Right hindlimb (tissue), 1 donor: ENCODE results near the gene FAM81A.
"Not testable (repeated sequence)": the region's sequence is repeated elsewhere in the genome, so short reads cannot be mapped to it uniquely, and the experiment has no call there.

Source experiments
- DNase-seq: peaks from one replicate; pipeline ENCODE4 v3.0.0-alpha.2; 2018

FAM81A gene

GRCh38 chr15:59428898-59429297 is 9.1 kb upstream of the FAM81A start:
- not testable (repeated sequence) for DNase-seq

GRCh38 chr15:59432389-59432788 is 5.6 kb upstream of the FAM81A start:
- DNase-seq = no peak

GRCh38 chr15:59434481-59434880 is 3.5 kb upstream of the FAM81A start:
- DNase-seq = no peak

- no peak for DNase-seq
Observed at GRCh38 chr15:59436774-59437141, 1.2 kb upstream of the FAM81A start.

GRCh38 chr15:59437142-59437816 is 707 bp upstream of the FAM81A start:
- DNase-seq = no peak

- no peak for DNase-seq
Observed at GRCh38 chr15:59438625-59439290, 772 bp downstream of the FAM81A start.

GRCh38 chr15:59439576-59439975 is 1.6 kb downstream of the FAM81A start:
- no peak for DNase-seq

GRCh38 chr15:59443341-59444072 is 5.5 kb downstream of the FAM81A start:
- no peak for DNase-seq

GRCh38 chr15:59444081-59444835 is 6.3 kb downstream of the FAM81A start:
- no peak for DNase-seq

- DNase-seq = no peak
Observed at GRCh38 chr15:59444980-59445545, 7.1 kb downstream of the FAM81A start.

GRCh38 chr15:59446232-59446957 is 8.4 kb downstream of the FAM81A start:
- no peak for DNase-seq

- DNase-seq = no peak
Observed at GRCh38 chr15:59447367-59447766, 9.4 kb downstream of the FAM81A start.

- DNase-seq = no peak
Observed at GRCh38 chr15:59448871-59449270, 10.9 kb downstream of the FAM81A start.

GRCh38 chr15:59453474-59454215 is 15.7 kb downstream of the FAM81A start:
- DNase-seq = no peak

- DNase-seq = no peak
Observed at GRCh38 chr15:59456114-59456513, 18.1 kb downstream of the FAM81A start.

GRCh38 chr15:59457103-59457502 is 19.1 kb downstream of the FAM81A start:
- no peak for DNase-seq

GRCh38 chr15:59461521-59461920 is 23.5 kb downstream of the FAM81A start:
- no peak for DNase-seq

- DNase-seq = no peak
Observed at GRCh38 chr15:59473226-59473625, 35.2 kb downstream of the FAM81A start.

GRCh38 chr15:59475161-59475560 is 37.2 kb downstream of the FAM81A start:
- DNase-seq = not testable (repeated sequence)

- no peak for DNase-seq
Observed at GRCh38 chr15:59484399-59484798, 46.4 kb downstream of the FAM81A start.

- DNase-seq = no peak
Observed at GRCh38 chr15:59485036-59485435, 47.0 kb downstream of the FAM81A start.
